NCI-H510A (cell line): ENCODE results near the gene SLC4A5.

ENCODE experiments used
- DNase-seq: peaks from one replicate; lab custom pipeline; 2025; lab: John Stamatoyannopoulos, UW

SLC4A5 gene

GRCh38 chr2:74312913-74313312 is 30.3 kb downstream of the SLC4A5 start:
- DNase-seq = no peak

- DNase-seq = no peak
Measured at GRCh38 chr2:74307720-74308119, 35.5 kb downstream of the SLC4A5 start.

GRCh38 chr2:74304332-74305148 is 38.7 kb downstream of the SLC4A5 start:
- no peak for DNase-seq

GRCh38 chr2:74302865-74303264 is 40.4 kb downstream of the SLC4A5 start:
- DNase-seq = no peak

GRCh38 chr2:74301262-74301661 is 42.0 kb downstream of the SLC4A5 start:
- DNase-seq = no peak

GRCh38 chr2:74300506-74300905 is 42.7 kb downstream of the SLC4A5 start:
- DNase-seq = no peak

GRCh38 chr2:74297950-74298349 is 45.3 kb downstream of the SLC4A5 start:
- DNase-seq = no peak

- no peak for DNase-seq
Measured at GRCh38 chr2:74297391-74297790, 45.8 kb downstream of the SLC4A5 start.

GRCh38 chr2:74293191-74293991 is 49.8 kb downstream of the SLC4A5 start:
- DNase-seq = no peak

GRCh38 chr2:74292751-74293150 is 50.5 kb downstream of the SLC4A5 start:
- no peak for DNase-seq

GRCh38 chr2:74291886-74292621 is 51.2 kb downstream of the SLC4A5 start:
- no peak for DNase-seq

- DNase-seq = no peak
Measured at GRCh38 chr2:74291218-74291544, 52.0 kb downstream of the SLC4A5 start.

GRCh38 chr2:74290466-74291217 is 52.6 kb downstream of the SLC4A5 start:
- DNase-seq = no peak

GRCh38 chr2:74290066-74290465 is 53.1 kb downstream of the SLC4A5 start:
- DNase-seq = no peak

GRCh38 chr2:74286725-74287124 is 56.5 kb downstream of the SLC4A5 start:
- no peak for DNase-seq

GRCh38 chr2:74281141-74281975 is 61.9 kb downstream of the SLC4A5 start:
- DNase-seq = no peak

- DNase-seq = no peak
Measured at GRCh38 chr2:74278694-74279093, 64.5 kb downstream of the SLC4A5 start.

GRCh38 chr2:74278176-74278575 is 65.0 kb downstream of the SLC4A5 start:
- no peak for DNase-seq

GRCh38 chr2:74275228-74275627 is 68.0 kb downstream of the SLC4A5 start:
- DNase-seq = no peak

- no peak for DNase-seq
Measured at GRCh38 chr2:74269667-74270066, 73.5 kb downstream of the SLC4A5 start.

GRCh38 chr2:74267068-74267467 is 76.1 kb downstream of the SLC4A5 start:
- DNase-seq = no peak
